Ishikawa (cell line): ENCODE measurements around the gene NLRP5.

ENCODE experiments used
- FOXM1 ChIP-seq: IDR thresholded peaks from 2 replicates; pipeline ENCODE4 v1.6.1; 2012; ENCODE audit warnings: low read depth, borderline replicate concordance
- TAF1 ChIP-seq: IDR thresholded peaks from 2 replicates; pipeline ENCODE4 v1.6.1; 2012; ENCODE audit warnings: low read depth, mild to moderate bottlenecking
- TCF12 ChIP-seq: IDR thresholded peaks from 2 replicates; pipeline ENCODE4 v1.6.1; 2012; ENCODE audit warnings: low read depth
- YY1 ChIP-seq: IDR thresholded peaks from 2 replicates; pipeline ENCODE4 v1.6.1; 2012; ENCODE audit warnings: low read depth
- TF ChIP-seq, protein P1 (sequence below): IDR thresholded peaks from 2 replicates; pipeline ENCODE4 v1.6.1; 2012

DNA sequence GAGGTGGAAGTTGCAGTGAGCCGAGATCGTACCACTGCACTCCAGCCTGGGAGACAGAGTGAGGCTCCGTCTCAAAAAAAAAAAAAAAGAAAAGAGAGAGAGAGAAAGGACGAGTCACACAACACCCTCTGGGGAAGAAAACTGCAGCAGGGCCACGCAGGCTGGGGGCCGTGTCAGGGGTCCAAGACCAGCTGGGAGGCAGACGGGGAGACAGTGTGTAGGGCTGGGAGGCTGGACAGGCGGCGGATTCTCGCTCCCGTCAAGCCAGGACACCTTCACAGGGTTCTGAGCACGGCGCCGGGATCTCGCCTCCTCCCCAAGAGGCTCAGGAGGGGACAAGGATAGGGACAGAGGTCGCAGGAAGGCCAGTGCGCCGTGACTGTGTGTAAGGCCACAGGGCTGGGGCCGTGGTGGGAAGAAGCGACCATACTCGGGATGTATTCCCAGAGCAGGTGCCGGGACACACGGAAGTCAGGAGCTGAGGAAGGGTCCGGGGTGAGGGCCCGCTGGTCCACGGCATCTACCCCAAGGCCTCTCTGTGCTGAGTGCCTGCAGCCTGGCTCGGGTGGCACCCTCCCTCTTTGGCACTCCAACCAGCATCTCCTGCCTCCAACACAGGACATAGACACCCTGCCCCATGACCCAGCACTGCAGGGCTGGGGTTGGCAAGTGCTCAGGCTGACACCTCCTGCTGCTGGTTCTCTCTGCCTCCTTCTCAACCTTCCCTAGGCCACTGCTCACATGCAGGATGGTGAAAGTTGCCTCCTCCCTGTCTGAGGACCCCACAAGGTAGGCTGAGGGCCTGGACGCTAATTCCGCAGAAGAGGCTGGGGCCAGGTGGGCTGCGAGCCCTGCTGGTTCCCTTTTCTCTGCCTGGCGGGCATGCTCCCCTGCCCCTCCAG, 113.3 kb downstream of the NLRP5 start:
- TF ChIP-seq, protein P1, sequence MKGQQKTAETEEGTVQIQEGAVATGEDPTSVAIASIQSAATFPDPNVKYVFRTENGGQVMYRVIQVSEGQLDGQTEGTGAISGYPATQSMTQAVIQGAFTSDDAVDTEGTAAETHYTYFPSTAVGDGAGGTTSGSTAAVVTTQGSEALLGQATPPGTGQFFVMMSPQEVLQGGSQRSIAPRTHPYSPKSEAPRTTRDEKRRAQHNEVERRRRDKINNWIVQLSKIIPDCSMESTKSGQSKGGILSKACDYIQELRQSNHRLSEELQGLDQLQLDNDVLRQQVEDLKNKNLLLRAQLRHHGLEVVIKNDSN = no peak
- no peak for TF ChIP-seq TCF12
- TF ChIP-seq FOXM1 = no peak
- TF ChIP-seq TAF1 = no peak
- TF ChIP-seq YY1 = no peak
